ENCODE measurements around the gene TFB2M. TPM values are rescaled to one million over a fixed set of nuclear protein-coding genes. Genes with fewer than 3 reads are reported as not detected.
A peak's percentile ranks its signal among the peaks of the same experiment; 100 is the strongest.

The TFB2M gene
- total RNA-seq, 1 donor from 2014 or later: 6.5 TPM

DNA sequence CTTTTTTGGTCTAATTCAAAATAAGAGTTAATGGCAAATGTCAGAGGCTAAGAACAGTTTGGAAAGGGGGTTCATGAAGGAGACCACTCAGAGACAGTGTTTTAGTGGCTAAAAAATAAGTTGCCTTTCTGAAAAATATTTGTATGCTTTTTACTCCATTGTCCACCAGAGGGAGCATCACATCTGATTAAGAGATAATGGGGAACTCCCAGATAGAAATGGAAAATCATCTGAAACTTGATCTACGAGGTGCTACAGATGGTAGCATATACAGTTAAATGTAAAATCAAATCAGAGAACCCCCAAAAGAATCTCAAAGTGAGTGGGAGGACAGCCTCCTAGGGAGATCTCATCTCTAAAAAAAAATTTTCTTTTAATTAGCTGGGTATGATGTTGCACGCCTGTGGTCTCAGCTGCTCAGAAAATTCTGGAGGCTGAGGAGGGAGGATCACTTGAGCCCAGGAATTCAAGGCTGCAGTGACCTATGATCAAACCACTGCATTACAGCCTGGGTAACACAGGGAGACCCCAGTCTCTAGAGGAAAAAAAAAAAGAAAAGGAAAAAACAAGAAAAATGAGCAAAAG, 68.6 kb downstream of the TFB2M start:
- H3K27ac Mint-ChIP-seq (ENCODE audit: unreplicated experiment): no peak overlapping the region
- H3K4me3 Mint-ChIP-seq (ENCODE audit: unreplicated experiment): no peak overlapping the region

DNA sequence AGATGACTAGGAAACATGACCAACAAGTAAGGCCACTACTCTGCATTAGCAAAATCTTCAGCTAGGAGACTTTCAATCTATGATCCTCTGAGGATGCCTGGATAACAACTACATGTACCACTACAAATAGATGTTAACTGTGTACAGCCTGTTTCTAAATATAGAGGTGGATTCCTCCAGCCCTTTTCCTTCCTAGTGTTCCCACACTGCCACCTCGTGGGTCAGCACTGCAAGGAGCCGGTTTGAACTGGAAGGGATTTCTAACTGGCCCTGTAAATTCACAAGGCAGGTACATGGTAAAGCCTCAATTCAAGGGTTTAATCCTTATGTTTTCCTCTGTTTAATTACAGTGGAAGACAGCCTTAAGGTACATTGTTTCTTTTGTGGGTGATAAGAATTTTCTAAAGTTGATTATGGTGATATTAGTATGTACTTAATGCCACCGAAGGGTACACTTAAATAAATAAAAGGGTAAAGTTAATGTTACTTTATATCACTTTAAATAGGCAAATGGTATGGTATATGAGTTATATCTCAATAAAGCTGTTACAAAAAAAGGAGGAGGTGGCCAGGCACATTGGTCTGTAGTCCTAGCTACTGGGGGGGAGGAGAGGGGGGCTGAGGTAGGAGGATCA, 73.3 kb downstream of the TFB2M start:
- no peak overlapping the region for H3K27ac Mint-ChIP-seq (ENCODE audit: unreplicated experiment)
- peaks cover 3% of the 10 kb centered on the region for H3K9me3 Mint-ChIP-seq (ENCODE audit: unreplicated experiment)
- DNase-seq: peak; percentile 82
- H3K4me1 Mint-ChIP-seq (ENCODE audit: low read depth, unreplicated experiment): peaks cover 9% of the 10 kb centered on the region
- H3K27me3 Mint-ChIP-seq (ENCODE audit: unreplicated experiment): no peaks in the 10 kb centered on the region
- H3K36me3 Mint-ChIP-seq (ENCODE audit: unreplicated experiment): no peaks in the 10 kb centered on the region
- TF ChIP-seq, protein P1, sequence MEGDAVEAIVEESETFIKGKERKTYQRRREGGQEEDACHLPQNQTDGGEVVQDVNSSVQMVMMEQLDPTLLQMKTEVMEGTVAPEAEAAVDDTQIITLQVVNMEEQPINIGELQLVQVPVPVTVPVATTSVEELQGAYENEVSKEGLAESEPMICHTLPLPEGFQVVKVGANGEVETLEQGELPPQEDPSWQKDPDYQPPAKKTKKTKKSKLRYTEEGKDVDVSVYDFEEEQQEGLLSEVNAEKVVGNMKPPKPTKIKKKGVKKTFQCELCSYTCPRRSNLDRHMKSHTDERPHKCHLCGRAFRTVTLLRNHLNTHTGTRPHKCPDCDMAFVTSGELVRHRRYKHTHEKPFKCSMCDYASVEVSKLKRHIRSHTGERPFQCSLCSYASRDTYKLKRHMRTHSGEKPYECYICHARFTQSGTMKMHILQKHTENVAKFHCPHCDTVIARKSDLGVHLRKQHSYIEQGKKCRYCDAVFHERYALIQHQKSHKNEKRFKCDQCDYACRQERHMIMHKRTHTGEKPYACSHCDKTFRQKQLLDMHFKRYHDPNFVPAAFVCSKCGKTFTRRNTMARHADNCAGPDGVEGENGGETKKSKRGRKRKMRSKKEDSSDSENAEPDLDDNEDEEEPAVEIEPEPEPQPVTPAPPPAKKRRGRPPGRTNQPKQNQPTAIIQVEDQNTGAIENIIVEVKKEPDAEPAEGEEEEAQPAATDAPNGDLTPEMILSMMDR (IDR thresholded peaks at IDR 0.05; ENCODE audit: partially characterized antibody, unreplicated experiment): peak; percentile 66
- no peak overlapping the region for H3K4me3 Mint-ChIP-seq (ENCODE audit: unreplicated experiment)

More for the DNA sequence above, 68.6 kb downstream of the TFB2M start:
- H3K36me3 Mint-ChIP-seq (ENCODE audit: unreplicated experiment): peaks cover 6% of the 10 kb centered on the region
- H3K9me3 Mint-ChIP-seq (ENCODE audit: unreplicated experiment): no peaks in the 10 kb centered on the region
- TF ChIP-seq, protein P1 (IDR thresholded peaks at IDR 0.05; ENCODE audit: partially characterized antibody, unreplicated experiment): peak; percentile 93
- peaks cover 1% of the 10 kb centered on the region for H3K4me1 Mint-ChIP-seq (ENCODE audit: low read depth, unreplicated experiment)
- no peaks in the 10 kb centered on the region for H3K27me3 Mint-ChIP-seq (ENCODE audit: unreplicated experiment)
- no peak for DNase-seq

DNA sequence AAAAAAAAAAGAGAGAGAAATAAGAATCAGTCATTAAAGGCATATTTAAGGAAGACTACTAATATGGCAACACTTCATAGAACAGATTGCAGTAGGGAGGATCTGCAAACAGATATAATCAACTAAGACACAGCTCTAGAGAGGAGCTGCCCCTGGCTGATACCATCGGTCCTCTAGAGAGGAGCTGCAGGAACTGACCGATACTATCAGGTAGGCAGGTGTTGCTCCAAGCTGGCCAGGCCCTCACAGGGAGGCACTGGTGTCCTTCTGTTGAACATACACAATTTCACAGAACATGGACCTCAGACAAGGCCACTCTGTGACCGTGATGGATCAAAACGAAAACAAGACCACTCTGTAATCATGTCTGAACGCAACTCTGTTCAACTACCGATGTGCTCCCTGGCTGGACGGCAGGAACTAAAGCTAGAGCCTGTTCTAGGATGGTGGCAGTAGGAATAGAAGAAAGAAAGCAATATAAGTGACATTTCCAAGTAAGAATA, 74.5 kb downstream of the TFB2M start:
- H3K27me3 Mint-ChIP-seq (ENCODE audit: unreplicated experiment): no peaks in the 10 kb centered on the region
- peaks cover 3% of the 10 kb centered on the region for H3K9me3 Mint-ChIP-seq (ENCODE audit: unreplicated experiment)
- no peaks in the 10 kb centered on the region for H3K36me3 Mint-ChIP-seq (ENCODE audit: unreplicated experiment)
- no peak for DNase-seq
- TF ChIP-seq, protein P1 (IDR thresholded peaks at IDR 0.05; ENCODE audit: partially characterized antibody, unreplicated experiment): no peak
- peaks cover 9% of the 10 kb centered on the region for H3K4me1 Mint-ChIP-seq (ENCODE audit: low read depth, unreplicated experiment)
- H3K4me3 Mint-ChIP-seq (ENCODE audit: unreplicated experiment): no peak overlapping the region
- H3K27ac Mint-ChIP-seq (ENCODE audit: unreplicated experiment): no peak overlapping the region

Other genes with a start within 250 kb of the TFB2M start
- 35.4 TPM for gene SMYD3, start 59.0 kb downstream of the TFB2M start, total RNA-seq (ENCODE audit: unreplicated experiment)
- gene CNST, start 195 bp upstream of the TFB2M start, total RNA-seq (ENCODE audit: unreplicated experiment): 87.2 TPM
- gene SCCPDH, start 158.1 kb upstream of the TFB2M start, total RNA-seq (ENCODE audit: unreplicated experiment): 34.6 TPM